Stimulated activated CD4-positive, alpha-beta T cell treated with anti-CD3 and anti-CD28 coated beads, Interleukin-4, amount 100 ng/mL, for 4 hours (primary cell): ENCODE measurements around the gene TTLL8.

Experiments used
- DNase-seq, 2 experiments: peaks; one replicate each; pipeline ENCODE4 v3.0.0-alpha.2; 2020

TTLL8 gene

DNA sequence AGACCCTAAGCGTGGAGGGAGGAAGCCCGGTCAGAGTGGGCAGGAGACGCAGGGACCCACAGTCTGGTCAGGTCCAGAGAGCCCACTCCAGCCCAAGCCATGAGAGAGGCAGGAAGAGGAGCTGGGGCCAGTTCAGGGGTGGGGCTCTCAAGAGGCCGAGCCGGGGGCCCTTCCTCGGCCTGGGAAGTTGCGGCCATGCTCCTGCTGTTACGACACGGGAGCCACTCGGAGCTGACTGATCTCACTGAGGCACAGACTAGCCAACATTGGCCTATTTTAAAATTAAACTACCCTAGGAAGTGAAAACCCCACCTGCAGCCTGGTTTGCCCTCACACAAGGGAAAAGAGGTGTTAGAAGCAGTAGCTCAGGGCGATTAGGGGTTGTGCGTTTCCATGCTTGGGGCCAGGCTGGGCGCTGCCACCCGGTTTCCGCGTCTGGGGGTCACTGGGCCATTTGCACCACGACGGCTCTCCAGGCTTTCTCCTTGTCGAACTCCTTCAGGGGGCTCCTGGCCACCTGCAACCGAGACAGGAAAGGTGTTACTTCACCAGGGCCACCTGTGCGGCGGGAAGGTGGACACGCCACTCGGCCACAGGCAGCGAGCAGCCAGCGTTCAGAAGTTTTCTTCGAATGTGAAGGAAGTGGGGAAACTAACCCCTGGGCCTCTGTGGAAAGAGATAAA lies 3.2 kb upstream of the TTLL8 start:
- no peak for DNase-seq

DNA sequence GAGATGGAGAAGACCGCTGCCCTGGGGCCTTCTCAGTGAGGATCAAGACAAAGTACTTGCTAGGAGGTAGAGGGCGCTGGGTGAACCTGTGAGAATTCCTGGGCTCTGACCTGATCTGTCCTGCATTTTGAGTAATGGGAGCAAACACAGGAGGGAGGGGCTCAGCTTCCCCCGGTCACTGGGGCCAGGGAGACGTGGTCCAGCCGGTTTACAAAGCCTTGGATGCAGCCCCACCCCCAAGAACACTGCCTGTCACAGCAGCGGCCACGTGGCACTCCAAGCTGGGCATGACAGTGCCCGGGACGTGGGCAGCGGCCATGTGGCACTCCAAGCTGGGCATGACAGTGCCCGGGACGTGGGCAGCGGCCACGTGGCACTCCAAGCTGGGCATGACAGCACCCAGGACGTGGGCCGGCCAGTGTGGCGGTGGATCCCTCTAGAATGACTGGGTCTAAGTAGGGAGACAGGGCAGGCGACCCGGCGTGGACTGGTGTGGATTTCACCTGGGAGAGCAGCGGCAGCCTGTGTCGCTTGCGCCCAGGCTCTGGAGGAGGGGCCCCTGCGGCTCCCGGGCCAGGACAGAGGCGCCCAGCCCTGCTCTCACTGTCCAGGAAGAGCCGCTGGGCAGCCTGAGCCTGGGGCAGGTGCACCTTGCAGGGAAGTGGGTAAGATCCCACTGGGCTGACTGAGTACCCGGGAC lies 2.5 kb upstream of the TTLL8 start:
- no peak for DNase-seq

DNA sequence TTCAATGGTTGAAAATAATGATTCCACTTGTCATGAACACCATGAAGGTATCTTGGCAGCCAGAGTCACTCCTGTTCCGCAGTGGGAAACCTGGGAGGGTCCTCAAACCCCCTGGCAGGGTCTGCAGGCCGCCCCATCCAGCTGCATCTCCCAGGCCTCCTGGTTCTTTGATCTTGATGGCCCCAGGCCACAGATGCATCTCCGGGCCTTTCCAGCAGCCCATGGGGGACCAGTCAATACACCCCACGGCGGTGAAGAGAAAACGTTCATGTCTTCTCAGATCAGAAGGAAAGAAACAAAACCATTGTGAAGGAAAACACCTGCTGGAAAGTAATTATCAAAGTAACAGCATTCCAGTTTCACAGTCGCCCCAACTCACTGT lies 1.8 kb upstream of the TTLL8 start:
- DNase-seq = no peak

DNA sequence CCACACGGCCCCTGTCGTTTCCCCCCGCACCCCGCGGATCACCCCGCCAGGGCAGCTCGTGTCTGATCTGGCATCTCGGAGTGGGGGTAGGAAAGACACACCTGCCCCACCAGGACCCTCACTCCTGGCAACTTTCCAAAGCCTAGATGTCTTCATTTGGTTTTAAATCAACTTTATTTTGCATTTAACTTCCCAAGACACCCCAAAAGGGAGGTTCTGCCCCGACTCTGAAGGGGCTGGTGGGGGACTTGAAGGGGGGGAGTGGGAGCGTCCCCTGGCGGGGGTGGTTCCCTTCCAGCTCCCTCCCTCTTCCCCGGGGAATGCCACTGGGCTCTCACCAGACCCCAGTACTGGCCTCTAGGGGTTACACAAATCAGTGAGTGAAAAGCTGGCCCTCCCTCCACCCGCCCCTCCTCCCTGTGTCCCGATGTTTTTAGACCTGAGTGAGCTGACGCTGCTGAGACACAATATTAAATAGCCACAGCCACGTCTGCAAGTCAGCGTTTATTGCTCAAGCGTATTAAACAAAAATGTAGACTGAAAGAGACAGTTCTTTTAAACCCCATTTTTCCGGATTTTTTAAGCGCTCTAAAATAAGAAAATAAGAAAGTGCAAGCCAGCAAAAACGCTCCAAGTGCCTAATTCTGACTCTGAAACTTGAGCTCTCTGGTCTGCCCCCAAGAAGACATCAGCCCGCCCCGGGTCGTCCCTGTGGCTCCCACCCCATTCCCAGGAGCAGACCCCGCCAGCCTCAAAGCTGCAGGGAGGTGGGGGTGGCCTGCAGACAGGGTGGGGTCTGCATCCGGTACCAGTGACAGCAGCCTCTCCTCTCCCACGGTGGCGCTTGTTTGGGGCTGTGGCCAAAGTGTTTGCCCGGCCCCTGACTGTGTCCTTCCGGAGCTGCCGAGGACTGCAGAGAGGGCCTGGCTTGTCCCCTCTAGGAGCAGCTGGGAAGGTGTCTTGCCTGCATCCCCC lies 1.1 kb upstream of the TTLL8 start:
- no peak for DNase-seq

DNA sequence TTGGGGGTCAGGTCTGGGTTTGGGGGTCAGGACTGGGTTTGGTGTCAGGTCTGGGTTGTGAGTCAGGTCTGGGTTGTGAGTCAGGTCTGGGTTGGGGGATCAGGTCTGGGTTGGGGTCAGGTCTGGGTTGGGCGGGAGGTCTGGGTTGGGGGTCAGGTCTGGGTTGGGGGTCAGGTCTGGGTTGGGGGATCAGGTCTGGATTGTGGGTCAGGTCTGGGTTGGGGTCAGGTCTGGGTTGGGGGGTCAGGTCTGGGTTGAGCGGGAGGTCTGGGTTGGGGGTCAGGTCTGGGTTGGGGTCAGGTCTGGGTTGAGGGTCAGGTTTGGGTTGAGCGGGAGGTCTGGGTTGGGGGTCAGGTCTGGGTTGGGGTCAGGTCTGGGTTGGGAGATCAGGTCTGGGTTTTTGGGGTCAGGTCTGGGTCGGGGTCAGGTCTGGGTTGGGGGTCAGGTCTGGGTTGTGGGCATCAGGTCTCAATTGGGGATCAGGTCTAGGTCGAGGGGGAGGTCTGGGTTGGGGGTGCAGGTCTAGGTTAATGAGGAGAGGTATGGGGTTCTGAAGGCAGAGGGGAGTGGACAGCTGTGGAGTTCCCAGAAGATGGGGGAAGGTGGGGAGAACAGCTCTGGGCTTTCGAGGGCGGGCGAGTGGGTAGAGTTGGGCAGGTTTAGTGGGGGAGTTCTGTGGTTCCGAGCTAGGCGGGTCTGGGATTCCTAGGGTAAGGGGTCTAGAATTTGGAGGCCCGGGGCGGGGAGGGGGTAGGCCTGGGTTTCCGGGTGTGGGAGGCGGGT lies 629 bp downstream of the TTLL8 start:
- no peak for DNase-seq

DNA sequence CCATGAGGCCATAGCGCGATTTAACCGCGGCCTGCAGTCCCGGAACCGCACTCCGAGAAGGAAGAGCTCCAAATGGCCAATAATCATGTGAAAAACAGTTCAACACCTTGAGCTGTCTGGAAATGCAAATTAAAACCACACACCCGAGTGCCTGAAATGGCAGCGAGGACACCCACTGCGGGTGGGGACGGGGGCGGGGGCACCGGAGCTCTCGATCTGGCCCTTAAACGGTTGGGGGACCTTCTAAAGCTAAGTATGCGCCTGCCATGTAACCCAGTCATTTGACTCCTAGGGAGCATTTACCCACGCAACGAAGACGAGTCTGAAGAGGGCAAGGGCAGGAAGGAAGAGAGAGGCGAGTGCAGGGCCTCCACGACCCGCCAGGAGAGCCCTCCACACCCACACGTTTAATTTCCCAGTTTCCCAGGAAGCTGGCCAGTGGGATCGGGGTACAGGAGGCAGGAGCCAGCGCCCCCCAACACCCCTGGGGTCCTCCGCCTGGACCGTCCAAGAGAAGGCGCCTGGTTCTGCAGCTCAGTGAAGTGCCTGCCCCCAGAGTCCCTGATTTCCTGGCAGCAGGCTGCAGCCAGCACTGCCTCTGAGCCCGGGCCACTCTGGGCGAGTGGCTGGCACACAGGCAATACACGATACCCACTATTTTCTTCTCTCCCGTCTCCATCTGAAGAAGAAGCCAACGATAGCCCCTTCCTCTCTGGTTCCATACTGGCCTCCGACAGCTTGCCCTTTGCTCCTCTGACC lies 1.7 kb downstream of the TTLL8 start:
- no peak for DNase-seq

DNA sequence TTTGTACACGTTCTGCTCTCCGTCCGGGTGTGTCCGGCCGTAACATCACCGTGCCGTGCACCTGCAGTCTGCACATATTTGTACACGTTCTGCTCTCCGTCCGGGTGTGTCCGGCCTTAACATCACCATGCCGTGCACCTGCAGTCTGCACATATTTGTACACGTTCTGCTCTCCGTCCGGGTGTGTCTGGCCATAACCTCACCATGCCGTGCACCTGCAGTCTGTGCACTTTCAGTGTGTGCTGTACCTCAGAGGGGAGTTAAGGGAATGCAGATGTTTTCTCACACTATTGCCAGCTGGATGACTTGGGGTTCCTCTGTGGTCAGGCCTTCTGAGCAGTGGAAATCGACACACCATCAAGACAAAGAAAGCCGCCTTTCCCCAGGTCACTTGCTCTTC lies 4.2 kb downstream of the TTLL8 start:
- no peak for DNase-seq

DNA sequence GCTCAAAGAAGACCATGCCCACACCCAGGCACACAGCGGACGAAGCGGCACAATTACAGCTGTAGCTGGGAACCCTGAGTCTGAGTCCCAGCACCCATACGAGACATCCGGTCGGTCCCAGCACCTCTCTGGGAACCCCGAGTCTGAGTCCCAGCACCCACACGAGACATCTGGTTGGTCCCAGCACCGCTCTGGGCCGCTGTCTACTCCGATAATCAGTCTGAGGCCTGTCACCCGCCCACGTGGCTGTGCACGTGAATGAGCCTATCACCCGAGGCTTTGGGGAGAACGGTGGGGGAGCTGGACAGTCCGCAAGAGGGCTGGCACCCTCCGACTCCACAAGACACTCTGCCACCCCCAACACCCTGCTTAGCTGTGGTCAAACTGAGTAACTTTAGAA lies 6.2 kb downstream of the TTLL8 start:
- DNase-seq = no peak

DNA sequence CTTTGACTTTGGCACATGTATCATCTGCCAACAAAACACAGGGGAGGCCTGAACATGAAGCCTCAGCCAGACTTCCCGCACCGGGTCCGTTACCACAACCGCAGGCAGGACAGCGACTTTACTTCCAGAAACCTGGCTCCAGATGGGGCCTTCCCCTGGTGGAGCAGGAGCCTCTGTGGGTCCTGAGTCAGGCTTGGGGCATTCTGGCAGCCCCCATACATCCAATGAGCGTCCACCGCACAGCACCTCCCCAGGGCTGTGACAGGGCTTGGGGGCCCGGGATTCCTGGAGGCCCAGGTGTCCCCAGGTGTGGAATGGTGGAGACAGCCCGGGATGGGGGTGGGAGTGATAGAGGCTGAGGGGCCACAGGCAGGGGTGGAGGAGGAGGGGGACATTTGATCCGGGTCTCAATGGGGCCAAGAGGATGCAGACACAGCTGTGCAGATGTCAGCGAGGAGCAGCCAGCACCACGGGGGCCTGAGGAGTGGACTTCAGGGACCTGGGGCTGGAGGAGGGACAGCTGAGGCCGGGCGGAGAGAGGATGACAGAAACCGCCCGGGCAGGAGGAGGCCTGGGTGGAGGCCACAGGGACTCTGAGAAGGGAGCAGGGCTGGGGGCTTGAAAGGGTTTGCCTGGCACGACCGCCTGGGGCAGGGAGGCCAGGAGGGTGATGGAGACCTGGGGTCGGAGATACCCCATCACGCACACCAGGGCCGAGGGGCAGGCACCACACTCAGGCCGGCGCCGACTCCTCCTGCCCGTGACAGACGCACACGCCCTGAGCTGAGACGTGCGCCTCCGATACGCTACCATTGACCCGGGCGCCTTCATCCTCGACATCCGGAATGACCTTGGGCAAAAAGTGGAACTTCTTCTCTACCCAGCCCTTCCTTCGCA lies 8.6 kb downstream of the TTLL8 start:
- DNase-seq = no peak

DNA sequence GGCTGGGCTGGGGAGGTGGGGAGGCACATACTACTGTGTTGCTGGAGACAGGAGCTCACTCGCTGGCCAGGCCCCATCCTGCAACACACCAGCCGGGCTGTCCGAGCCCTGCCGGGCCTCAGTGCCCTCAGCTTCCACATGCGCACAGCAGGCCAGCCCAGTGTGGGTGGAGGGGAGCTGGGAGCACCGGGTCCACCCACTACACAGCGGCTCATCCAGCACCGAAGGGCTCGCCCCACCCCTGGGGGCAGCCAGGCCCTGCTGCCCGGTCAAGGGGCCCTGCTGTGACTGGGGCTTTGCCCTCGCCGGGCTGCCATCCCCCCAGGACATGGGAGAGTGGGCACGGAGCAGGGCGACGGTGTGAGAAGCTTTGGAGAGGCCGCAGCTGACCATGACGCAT lies 9.3 kb downstream of the TTLL8 start:
- DNase-seq = no peak

DNA sequence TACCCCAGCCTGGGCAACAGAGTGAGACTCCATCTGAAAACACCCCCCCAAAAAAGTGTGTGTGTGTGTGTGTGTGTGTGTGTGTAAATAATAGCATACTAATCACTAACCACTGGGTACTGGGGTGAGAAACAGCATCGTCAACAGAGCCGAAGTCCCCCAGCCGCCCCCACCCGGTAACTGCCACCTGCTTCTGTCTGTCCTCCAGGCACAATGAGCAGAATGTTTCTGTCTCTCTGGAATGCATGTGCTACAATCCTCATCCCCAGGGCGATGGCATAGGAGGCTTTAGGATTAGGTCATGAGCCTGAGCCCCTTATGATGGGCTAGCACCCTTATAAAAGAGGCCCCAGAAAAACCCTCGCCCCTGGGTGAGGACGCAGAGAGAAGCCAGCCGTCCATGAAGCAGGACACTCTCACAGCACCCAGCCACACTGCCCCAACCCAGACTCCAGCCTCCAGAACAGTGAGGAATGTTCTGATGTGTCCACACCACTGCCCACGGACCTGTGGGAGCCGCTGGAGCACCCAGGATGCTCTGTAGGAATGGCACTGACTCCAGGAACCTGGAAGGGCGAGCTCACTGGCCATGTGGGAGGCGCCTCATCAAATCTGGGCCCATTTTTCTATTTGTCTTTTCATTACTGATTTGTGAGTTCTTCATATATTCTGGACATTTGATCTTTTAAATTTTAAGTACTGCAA lies 9.9 kb downstream of the TTLL8 start:
- DNase-seq = no peak

DNA sequence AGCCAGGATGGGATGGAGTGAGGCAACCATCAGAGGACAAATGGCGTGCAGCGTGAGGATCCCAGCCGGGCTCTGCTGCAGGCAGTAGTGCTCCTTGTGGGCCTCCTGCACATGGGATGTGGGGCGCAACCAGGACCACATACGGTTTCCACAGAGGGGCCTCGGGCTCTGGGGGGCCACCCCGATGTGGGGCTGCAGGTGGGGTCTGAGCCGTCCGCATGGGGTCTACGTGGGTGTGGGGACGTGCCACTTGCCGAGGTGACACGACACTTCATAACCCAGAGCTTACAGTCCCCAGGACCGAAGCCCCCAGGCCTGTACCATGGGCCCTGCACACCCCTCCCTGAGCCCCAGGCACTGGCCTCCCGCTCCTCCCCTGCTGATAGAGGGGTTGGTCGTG lies 10.8 kb downstream of the TTLL8 start:
- no peak for DNase-seq

DNA sequence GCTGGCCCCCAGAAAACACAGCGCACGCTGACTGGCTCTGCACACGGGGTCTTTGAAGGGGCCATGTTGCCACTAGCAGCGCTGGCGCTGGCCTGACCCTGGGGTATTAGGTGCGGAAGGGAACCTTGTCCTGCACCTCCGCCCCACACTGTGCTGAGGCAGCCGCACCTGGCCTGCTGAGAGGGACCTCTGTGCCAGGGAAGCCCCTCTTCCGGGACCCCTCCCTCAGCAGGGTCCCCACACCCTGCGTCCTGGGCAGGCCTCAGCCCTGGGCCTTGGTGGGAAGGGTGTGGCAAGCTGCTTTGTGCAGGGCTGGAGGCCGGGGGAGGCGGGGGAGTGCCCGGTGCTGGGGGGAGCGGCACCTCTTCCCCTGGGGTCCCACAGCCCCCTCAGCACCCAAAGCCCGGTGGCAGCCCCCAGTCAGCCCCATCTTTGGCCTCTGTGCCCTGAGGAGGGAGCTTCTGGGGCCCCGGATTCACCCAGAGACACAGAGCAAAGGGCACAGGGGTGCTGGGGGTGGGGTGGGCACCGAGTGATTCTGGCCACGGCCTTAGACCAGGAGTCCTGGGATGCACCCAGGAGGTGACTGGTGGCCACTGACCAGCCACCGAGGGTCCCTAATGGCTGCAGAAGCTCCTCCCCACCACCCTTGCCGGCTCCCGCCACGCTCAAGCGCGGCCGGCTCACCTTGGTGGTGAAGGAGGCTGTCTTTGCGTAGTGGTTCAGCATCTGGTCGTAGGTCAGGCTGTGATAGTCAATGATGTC lies 11.4 kb downstream of the TTLL8 start:
- no peak for DNase-seq

DNA sequence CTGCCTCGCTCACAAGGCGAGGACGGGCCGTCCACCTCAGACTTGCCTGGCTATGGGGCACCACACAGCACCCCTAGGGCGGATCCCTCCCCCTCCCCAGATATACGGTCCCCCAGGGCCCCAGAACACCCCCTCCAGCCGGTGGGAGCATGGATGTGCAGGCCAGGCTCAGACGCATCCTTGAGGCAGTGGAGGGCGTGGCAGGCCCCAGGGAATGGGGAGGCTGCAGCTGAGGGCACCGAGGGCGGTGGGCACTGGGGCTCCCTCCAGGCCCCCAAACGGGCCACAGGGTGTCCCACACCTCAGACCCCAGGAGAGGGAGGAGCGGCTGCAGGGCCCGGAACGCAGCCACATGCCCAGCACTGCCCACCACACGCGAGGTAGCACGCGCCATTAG lies 12.1 kb downstream of the TTLL8 start:
- DNase-seq = no peak

DNA sequence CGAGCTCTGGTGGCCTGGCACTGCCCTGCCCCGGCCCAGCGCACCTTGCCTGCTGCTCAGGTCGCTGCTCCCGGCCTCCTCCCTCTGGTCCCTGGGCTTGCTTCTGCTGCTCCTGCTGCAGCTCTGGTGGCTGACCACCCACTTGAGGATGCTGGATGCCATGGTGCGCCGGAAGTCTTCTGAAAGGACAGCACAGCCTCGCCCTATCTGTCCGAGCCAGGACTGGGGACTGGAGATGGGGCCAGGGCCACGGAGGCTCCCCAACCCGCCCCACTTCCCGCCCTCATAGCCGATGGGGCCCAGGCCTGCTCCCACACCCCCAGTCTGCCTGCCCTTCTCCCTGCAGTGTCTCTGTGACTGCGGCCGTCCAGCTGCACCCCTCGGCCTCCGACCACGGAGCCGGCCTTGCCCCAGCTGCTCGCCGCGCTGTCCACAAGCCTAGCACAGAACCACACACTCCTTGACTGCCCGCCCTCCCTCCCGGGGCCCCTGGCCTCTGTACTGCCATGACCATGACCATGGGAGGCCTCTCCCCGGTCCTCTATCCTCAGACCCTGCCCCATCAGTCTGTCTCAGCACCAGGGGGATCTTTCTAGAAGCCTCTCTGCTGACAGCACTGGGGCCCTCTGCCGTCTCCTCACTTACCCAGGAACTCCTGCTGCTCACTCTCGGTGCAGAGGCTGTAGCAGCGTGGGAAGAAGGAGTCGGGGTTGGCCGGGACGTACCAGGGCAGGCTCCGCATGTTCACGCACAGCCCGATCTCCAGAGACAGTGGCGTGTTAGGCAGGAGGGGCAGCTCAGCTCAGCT lies 12.7 kb downstream of the TTLL8 start:
- no peak for DNase-seq

DNA sequence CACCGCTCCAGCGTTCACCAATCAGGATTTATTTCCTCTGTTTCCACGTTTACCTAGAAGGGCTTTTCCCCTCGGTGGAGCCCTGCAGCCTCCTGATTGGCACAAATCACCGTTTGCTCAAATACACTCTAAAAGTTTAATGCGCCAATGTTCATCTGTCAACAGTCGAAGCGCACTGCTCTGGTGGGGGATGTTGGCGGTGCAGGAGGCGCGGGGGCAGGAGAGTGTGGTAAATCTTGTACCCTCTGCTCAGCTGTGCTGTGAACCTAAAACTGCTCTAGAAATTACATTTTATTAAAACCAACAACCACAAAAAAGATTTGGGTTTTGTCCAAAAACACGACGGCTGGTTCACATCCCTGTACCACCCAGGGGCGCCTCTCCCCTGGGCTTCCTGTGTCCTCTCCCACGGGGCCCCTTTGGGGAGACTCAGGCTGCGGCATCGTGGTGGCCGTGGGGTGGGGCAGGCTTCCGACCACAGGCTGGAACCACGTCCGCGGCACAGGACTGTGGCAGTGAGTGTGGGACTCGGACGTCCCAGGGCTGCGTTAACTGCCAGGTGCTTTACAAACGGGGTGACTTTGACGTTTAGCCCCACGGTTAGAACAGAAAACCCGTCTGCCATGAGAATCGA lies 13.5 kb downstream of the TTLL8 start:
- no peak for DNase-seq

DNA sequence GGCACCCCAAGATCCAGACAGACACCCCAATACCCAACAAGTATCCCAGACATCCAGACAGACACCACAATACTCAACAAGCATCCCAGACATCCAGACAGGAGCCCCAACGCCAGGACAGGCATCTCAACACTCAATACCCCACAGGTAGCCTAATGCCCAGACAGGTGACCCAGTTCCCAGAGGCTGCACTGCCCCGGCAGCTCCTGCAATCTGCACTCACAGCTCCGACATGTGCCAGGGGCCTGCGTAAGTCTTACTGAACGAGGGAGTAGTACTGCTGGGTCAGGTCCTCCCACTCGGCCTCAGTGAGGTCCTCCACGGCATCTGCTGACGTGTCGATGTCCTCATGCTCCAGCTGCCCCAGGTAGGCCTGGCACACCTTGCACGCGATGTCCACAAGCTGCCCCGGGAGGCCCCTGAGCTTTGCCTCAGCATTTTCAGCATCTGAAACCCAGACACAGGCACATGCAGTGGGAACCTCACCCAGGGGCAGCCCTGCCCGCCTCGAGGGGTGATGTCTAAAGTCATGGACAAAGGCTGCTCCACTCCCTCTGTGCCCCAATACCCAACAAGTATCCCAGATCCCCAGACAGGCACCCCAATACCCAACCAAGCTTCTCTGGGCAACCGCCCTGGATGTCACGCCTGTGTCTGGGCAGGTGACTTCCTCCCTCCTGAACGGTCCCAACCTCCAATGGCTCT lies 16.6 kb downstream of the TTLL8 start:
- no peak for DNase-seq

DNA sequence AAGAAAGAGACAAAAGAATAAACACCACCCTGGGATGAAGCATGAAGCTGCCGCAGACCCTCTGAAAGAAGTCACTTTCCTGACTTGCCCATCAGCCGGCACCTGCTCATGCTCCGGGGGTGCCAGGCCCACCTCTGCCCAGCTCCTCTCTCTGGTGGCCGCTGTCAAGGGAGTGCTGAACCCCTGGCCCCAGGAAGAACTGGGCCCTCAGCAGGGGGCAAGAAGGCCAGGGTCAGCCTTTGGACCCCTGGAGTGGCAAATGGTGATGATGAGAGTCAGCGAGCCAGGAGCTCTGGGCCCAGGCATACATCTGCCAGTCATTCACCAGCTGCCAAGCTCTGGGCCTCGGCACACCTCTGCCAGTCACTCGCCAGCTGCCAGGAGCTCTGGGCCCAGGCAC lies 17.4 kb downstream of the TTLL8 start:
- DNase-seq = no peak
